COLO668 (cell line): ENCODE measurements around the gene RHOBTB3.

ENCODE experiments used
- DNase-seq: peaks from one replicate; lab custom pipeline; 2025; ENCODE audit not compliant: unreplicated experiment; lab: John Stamatoyannopoulos, UW

RHOBTB3 gene

DNA sequence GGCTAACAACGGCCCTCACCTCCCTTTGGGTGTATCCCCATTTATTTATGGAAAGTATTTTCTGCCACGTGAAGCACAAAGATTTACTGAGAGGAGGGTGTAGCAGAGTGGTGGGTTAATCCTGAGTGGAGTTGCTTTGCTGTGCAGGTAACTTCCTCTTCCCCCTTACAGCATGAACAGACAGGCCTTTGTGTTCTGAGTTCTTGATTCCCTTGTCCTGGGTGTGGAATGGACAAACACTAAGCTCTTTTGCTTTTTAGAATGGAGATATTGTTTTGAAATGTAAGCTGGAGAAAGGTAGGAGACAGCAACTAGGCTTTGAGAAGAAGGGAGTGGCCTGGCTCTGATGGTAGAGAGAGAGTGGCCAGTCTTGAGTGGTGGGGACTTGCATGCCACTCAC is 108.5 kb downstream of the RHOBTB3 start:
- DNase-seq, result no peak

DNA sequence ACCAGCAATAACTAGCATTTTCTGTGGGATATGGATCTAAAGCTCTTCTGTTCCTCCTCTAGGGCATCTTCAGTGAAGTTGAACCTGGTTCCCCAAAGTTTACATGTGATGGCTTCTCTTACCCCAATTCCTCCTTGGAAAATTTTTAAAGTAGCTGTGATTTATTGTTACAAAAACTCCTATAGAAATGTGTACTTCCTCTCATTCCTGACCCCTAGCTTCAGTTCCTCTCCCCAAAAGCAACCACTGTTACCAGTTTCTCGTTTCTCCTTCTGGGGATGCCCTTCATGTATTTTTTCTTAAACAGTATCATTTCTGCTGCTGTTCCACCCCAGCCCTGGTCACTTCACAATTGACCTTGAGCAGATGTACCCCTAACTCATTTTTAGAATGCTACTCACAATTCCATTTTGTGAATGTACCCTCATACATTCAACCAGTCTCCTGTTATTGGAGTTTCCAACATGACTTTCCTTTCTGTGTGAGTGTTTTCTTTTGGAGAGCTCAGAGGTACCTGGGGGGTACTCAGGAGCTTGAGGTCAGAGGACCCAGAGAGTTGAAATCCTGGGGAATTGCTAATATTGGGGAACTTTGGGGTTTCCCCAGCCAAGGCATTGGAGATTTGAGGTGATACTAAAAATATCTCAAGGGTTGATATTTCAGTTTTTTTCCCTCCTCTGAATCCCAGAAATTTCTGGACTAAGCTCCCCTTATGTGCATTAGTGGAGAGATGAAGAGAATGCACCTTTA is 110.0 kb downstream of the RHOBTB3 start:
- DNase-seq, result no peak

DNA sequence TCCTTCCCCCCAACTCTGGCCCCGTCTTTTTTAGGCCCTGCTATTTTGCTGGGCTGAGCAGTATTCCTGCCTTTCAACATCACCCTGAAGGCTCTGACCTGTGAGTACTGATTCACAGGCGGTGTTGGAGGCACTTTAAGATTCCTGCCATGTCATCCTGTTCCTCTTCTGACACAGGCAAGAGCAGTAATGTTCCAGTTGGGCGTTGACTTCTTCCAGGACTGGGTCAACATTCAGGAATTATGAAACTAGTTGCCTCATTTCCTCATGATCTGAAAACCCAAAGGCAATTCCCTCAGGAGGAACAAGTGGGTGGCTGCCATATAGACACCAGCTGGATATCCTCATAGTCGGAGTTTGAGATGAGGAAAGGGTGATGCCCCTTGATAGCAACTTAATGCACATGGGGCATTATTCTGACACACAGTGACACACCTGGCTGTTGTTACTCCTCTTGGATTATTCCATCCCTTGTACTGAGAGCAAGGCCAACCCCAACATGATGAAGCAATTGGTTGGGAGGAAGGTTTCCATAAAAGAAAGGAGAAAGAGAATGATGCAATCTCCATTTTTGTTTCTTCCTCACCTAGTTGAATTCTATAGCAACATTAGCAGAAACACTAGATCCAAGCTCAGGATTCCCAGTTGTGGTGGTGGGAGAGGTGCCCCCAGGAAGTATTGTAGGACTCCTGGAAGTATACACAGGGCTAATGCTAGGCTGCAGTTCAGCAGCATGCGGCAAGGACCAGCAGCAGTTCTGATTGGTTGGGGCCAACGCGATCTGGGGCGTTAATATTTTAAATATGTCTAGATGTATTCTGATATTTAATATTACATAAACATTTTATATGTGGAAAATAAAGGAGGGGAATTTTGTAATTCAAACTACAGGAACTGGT is 111.0 kb downstream of the RHOBTB3 start:
- DNase-seq, result no peak

DNA sequence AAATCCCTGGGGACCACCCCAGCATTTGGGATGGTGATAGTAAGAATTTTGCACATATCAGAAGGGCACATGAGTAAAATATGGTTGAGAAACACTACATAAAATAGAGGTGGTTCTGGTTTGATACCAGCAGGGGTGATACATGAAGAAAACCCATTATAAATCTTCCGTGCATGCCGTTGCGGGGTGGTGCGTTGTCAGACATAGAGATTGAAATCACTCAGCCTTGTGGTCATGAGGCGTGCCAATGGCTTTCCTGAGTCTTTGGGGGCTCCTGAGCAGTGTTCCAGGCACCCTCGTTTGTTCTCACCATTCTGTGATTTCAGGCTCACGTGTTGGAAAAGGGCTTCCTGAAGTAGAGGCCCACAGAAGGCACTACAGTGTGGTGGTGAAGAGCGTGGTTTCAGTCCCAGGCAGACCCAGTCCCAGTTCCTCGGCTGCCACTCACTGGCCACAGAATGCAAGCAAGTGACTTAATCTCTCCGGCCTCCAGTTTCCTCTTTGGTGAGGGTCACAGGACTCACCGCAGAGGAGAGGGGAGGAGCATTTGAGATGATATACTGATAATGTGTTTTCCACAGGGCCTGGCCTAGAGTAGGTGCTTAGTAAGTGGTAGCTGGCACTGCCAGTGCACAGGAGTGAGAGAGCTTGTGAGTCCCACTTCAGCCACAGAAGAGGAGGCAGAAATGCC is 111.9 kb downstream of the RHOBTB3 start:
- DNase-seq, result no peak

- no peak for DNase-seq
Observed at GRCh38 chr5:95843733-95844223, 112.6 kb downstream of the RHOBTB3 start.

- DNase-seq, result no peak
Observed at GRCh38 chr5:95845391-95845790, 114.3 kb downstream of the RHOBTB3 start.
